ENCODE results near the gene TAS2R43.
"Not testable (repeated sequence)": the region's sequence is repeated elsewhere in the genome, so short reads cannot be mapped to it uniquely, and the experiment has no call there.

Gene TAS2R43

DNA sequence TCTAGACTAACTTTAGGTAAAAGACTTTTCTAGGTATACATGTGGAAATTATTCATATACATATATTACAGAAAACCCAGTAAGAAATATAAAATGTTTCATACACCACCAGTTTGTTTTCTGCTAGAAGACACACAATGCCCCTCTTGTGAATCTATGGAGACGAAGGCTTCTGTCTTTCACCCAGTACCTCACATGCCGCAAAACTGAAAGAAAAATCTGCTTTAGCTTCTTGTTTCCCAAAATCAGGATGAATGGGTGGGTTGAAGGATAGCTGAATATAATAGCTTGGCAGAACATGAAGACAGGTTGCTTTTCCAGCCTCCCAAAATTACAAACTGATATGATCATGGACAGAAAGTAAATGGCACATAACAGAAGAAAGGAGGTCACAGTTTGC, 41.0 kb upstream of the TAS2R43 start:
- no peak overlapping the region for H3K4me2 ChIP-seq (ENCODE audit: low read length, poor library complexity, severe bottlenecking)
- no peak overlapping the region for H2AFZ ChIP-seq (ENCODE audit: low read depth, low read length)
- H3K27me3 ChIP-seq (ENCODE audit: control insufficient read depth in 1 of 2, insufficient read depth in 1 of 2, low read length in 2 of 2) = no peaks in the 10 kb centered on the region
- no peak overlapping the region for H2BK15ac ChIP-seq (ENCODE audit: low read depth, poor library complexity, severe bottlenecking)
- no peak overlapping the region for H2BK12ac ChIP-seq (ENCODE audit: low read length in 2 of 2)
- no CpG with 5 or more reads among the region's 2 CpGs for WGBS
- H3K36me3 ChIP-seq (ENCODE audit: control insufficient read depth in 1 of 2, insufficient read depth in 2 of 2, low read depth in 1 of 2, low read length in 2 of 2) = peaks cover 0 to 8% of the 10 kb centered on the region in 2 experiments
- no peak overlapping the region for H3K4ac ChIP-seq (ENCODE audit: low read depth in 1 of 2, low read length in 2 of 2)
- no peak overlapping the region for H2AK5ac ChIP-seq (ENCODE audit: low read length, severe bottlenecking)
- no peak overlapping the region for H4K8ac ChIP-seq (ENCODE audit: low read length)
- H2BK5ac ChIP-seq (ENCODE audit: low read depth, low read length, poor library complexity, severe bottlenecking) = no peak overlapping the region
- DNase-seq = no peak
- no peak overlapping the region for H3K23ac ChIP-seq (ENCODE audit: low read length in 2 of 2)
- H3K4me3 ChIP-seq (ENCODE audit: insufficient read depth in 1 of 2, low read depth in 1 of 2, low read length in 2 of 2) = no peak overlapping the region
- H3K18ac ChIP-seq (ENCODE audit: low read depth in 1 of 2, low read length in 2 of 2) = no peak overlapping the region
- H2BK120ac ChIP-seq (ENCODE audit: low read depth, low read length) = no peak overlapping the region
- peaks cover 1% of the 10 kb centered on the region for H3K4me1 ChIP-seq (ENCODE audit: control insufficient read depth, insufficient read depth, low read depth, low read length)
- no peak overlapping the region for H3K9ac ChIP-seq (ENCODE audit: low read length)
- H3K27ac ChIP-seq (ENCODE audit: low read length, poor library complexity, severe bottlenecking) = no peak overlapping the region
- H4K91ac ChIP-seq (ENCODE audit: low read length) = no peak overlapping the region
- H3K9me3 ChIP-seq (ENCODE audit: control insufficient read depth, low read length) = no peaks in the 10 kb centered on the region
- H3K14ac ChIP-seq (ENCODE audit: low read length in 2 of 2) = no peak overlapping the region
- H3K79me1 ChIP-seq (replicated peaks; ENCODE audit: low read length, poor library complexity, severe bottlenecking) = peaks cover 23% of the 10 kb centered on the region

DNA sequence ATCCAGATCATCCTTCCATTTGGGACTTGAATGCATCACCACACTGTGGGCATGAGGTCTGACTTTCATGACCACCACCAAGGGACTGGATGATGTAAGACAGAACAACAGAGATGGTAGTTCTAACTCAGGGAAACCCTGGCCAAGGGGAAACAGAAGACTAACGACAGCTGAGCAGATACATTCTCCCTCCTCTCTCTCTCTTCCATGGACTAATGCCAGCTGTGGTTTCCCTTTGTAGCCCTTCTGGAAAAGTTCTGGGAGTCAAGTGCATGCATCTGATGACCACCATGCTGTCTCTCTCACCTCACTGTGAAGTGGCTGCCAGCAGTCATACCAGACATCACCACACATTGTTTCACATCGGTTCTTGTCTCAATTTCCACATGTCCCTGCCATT, 38.9 kb upstream of the TAS2R43 start:
- Histone ChIP-seq H2BK120ac (ENCODE audit: low read depth, low read length) (no peak overlapping the region), H3K23ac (ENCODE audit: low read length in 2 of 2) (no peak overlapping the region), H2BK15ac (ENCODE audit: low read depth, poor library complexity, severe bottlenecking) (no peak overlapping the region), H2BK12ac (ENCODE audit: low read length in 2 of 2) (no peak overlapping the region), H3K4me3 (ENCODE audit: insufficient read depth in 1 of 2, low read depth in 1 of 2, low read length in 2 of 2) (no peak overlapping the region), H3K4me1 (ENCODE audit: control insufficient read depth, insufficient read depth, low read depth, low read length) (peaks cover 1% of the 10 kb centered on the region), H3K4me2 (ENCODE audit: low read length, poor library complexity, severe bottlenecking) (no peak overlapping the region), H3K9ac (ENCODE audit: low read length) (no peak overlapping the region), H3K36me3 (ENCODE audit: control insufficient read depth in 1 of 2, insufficient read depth in 2 of 2, low read depth in 1 of 2, low read length in 2 of 2) (peaks cover 0 to 8% of the 10 kb centered on the region in 2 experiments), H4K8ac (ENCODE audit: low read length) (no peak overlapping the region), H3K79me1 (replicated peaks; ENCODE audit: low read length, poor library complexity, severe bottlenecking) (peaks cover 23% of the 10 kb centered on the region), H3K9me3 (ENCODE audit: control insufficient read depth, low read length) (no peaks in the 10 kb centered on the region), H2BK5ac (ENCODE audit: low read depth, low read length, poor library complexity, severe bottlenecking) (no peak overlapping the region), H3K27ac (ENCODE audit: low read length, poor library complexity, severe bottlenecking) (no peak overlapping the region), H4K91ac (ENCODE audit: low read length) (no peak overlapping the region), H3K27me3 (ENCODE audit: control insufficient read depth in 1 of 2, insufficient read depth in 1 of 2, low read length in 2 of 2) (no peaks in the 10 kb centered on the region), H3K18ac (ENCODE audit: low read depth in 1 of 2, low read length in 2 of 2) (no peak overlapping the region), H2AFZ (ENCODE audit: low read depth, low read length) (no peak overlapping the region), H3K4ac (ENCODE audit: low read depth in 1 of 2, low read length in 2 of 2) (no peak overlapping the region), H3K14ac (ENCODE audit: low read length in 2 of 2) (no peak overlapping the region), H2AK5ac (ENCODE audit: low read length, severe bottlenecking) (no peak overlapping the region)
- 48% methylated on average over 1 of the region's 2 CpGs for WGBS
- DNase-seq = no peak

DNA sequence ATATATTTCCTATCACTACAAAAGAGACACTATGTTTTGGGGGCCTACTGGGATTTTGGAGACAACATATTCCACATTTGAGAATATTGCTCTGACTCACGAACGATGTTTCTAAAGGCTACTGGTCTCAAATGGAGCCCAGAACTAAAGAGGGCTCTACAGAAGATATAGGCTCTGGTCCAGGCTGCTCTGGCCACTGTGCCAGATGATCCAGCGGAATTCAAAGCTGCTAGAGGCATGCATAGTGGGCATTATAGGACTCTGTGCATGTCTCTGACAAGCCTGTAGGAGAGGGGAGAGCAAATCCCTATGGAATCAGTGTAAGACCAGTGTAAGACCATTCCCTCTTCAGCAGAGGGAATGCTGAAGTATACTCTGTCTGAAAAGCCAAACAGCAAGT, 38.3 kb upstream of the TAS2R43 start:
- H3K14ac ChIP-seq (ENCODE audit: low read length in 2 of 2) = no peak overlapping the region
- H3K27me3 ChIP-seq (ENCODE audit: control insufficient read depth in 1 of 2, insufficient read depth in 1 of 2, low read length in 2 of 2) = no peaks in the 10 kb centered on the region
- no peak overlapping the region for H2BK5ac ChIP-seq (ENCODE audit: low read depth, low read length, poor library complexity, severe bottlenecking)
- no peak overlapping the region for H3K4me2 ChIP-seq (ENCODE audit: low read length, poor library complexity, severe bottlenecking)
- no peak overlapping the region for H4K8ac ChIP-seq (ENCODE audit: low read length)
- H3K36me3 ChIP-seq (ENCODE audit: control insufficient read depth in 1 of 2, insufficient read depth in 2 of 2, low read depth in 1 of 2, low read length in 2 of 2) = peaks cover 0 to 8% of the 10 kb centered on the region in 2 experiments
- 98% methylated on average over 3 of the region's 3 CpGs for WGBS
- H2BK12ac ChIP-seq (ENCODE audit: low read length in 2 of 2) = no peak overlapping the region
- no peak overlapping the region for H2AK5ac ChIP-seq (ENCODE audit: low read length, severe bottlenecking)
- H2AFZ ChIP-seq (ENCODE audit: low read depth, low read length) = no peak overlapping the region
- peaks cover 1% of the 10 kb centered on the region for H3K4me1 ChIP-seq (ENCODE audit: control insufficient read depth, insufficient read depth, low read depth, low read length)
- no peak overlapping the region for H3K9ac ChIP-seq (ENCODE audit: low read length)
- no peak for DNase-seq
- H2BK15ac ChIP-seq (ENCODE audit: low read depth, poor library complexity, severe bottlenecking) = no peak overlapping the region
- no peak overlapping the region for H4K91ac ChIP-seq (ENCODE audit: low read length)
- H3K18ac ChIP-seq (ENCODE audit: low read depth in 1 of 2, low read length in 2 of 2) = no peak overlapping the region
- H2BK120ac ChIP-seq (ENCODE audit: low read depth, low read length) = no peak overlapping the region
- H3K4ac ChIP-seq (ENCODE audit: low read depth in 1 of 2, low read length in 2 of 2) = no peak overlapping the region
- H3K9me3 ChIP-seq (ENCODE audit: control insufficient read depth, low read length) = no peaks in the 10 kb centered on the region
- peaks cover 23% of the 10 kb centered on the region for H3K79me1 ChIP-seq (replicated peaks; ENCODE audit: low read length, poor library complexity, severe bottlenecking)
- no peak overlapping the region for H3K4me3 ChIP-seq (ENCODE audit: insufficient read depth in 1 of 2, low read depth in 1 of 2, low read length in 2 of 2)
- no peak overlapping the region for H3K23ac ChIP-seq (ENCODE audit: low read length in 2 of 2)
- no peak overlapping the region for H3K27ac ChIP-seq (ENCODE audit: low read length, poor library complexity, severe bottlenecking)

DNA sequence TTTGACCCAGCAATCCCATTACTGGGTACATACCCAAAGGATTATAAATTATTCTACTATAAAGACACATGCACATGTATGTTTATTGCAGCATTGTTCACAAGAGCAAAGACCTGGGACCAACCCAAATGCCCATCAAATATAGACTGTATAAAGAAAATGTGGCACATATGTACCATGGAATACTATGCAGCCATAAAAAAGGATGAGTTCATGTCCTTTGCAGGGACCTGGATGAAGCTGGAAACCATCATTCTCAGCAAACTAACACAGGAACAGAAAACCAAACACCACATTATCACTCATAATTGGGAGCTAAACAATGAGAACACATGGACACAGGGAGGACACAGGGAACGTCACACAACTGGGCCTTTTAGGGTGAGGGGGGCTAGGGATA, 22.0 kb upstream of the TAS2R43 start:
- not testable (repeated sequence) for H3K79me1 ChIP-seq (replicated peaks; ENCODE audit: low read length, poor library complexity, severe bottlenecking); H3K14ac ChIP-seq (ENCODE audit: low read length in 2 of 2); H2BK12ac ChIP-seq (ENCODE audit: low read length in 2 of 2); H3K4me3 ChIP-seq (ENCODE audit: insufficient read depth in 1 of 2, low read depth in 1 of 2, low read length in 2 of 2); H3K27me3 ChIP-seq (ENCODE audit: control insufficient read depth in 1 of 2, insufficient read depth in 1 of 2, low read length in 2 of 2); DNase-seq; H3K4me1 ChIP-seq (ENCODE audit: control insufficient read depth, insufficient read depth, low read depth, low read length); H2BK120ac ChIP-seq (ENCODE audit: low read depth, low read length); H3K36me3 ChIP-seq (ENCODE audit: control insufficient read depth in 1 of 2, insufficient read depth in 2 of 2, low read depth in 1 of 2, low read length in 2 of 2); H3K23ac ChIP-seq (ENCODE audit: low read length in 2 of 2); H3K27ac ChIP-seq (ENCODE audit: low read length, poor library complexity, severe bottlenecking); H3K4ac ChIP-seq (ENCODE audit: low read depth in 1 of 2, low read length in 2 of 2); H4K8ac ChIP-seq (ENCODE audit: low read length); H3K4me2 ChIP-seq (ENCODE audit: low read length, poor library complexity, severe bottlenecking); H3K9ac ChIP-seq (ENCODE audit: low read length); H2AFZ ChIP-seq (ENCODE audit: low read depth, low read length); H4K91ac ChIP-seq (ENCODE audit: low read length); H3K18ac ChIP-seq (ENCODE audit: low read depth in 1 of 2, low read length in 2 of 2); H2AK5ac ChIP-seq (ENCODE audit: low read length, severe bottlenecking); H2BK5ac ChIP-seq (ENCODE audit: low read depth, low read length, poor library complexity, severe bottlenecking); H2BK15ac ChIP-seq (ENCODE audit: low read depth, poor library complexity, severe bottlenecking)
- peaks cover 16% of the 10 kb centered on the region for H3K9me3 ChIP-seq (ENCODE audit: control insufficient read depth, low read length)
- WGBS = 94% methylated on average over 1 of the region's 1 CpG

Measured in mesenchymal stem cell (in vitro differentiated cells and primary cell).